ENCODE data around the gene MTAP. TPM values are rescaled to one million over a fixed set of nuclear protein-coding genes. Genes with fewer than 3 reads are reported as not detected.

MTAP gene
- total RNA-seq, 2 experiments from 2014 or later = 17.2 to 17.8 TPM

DNA sequence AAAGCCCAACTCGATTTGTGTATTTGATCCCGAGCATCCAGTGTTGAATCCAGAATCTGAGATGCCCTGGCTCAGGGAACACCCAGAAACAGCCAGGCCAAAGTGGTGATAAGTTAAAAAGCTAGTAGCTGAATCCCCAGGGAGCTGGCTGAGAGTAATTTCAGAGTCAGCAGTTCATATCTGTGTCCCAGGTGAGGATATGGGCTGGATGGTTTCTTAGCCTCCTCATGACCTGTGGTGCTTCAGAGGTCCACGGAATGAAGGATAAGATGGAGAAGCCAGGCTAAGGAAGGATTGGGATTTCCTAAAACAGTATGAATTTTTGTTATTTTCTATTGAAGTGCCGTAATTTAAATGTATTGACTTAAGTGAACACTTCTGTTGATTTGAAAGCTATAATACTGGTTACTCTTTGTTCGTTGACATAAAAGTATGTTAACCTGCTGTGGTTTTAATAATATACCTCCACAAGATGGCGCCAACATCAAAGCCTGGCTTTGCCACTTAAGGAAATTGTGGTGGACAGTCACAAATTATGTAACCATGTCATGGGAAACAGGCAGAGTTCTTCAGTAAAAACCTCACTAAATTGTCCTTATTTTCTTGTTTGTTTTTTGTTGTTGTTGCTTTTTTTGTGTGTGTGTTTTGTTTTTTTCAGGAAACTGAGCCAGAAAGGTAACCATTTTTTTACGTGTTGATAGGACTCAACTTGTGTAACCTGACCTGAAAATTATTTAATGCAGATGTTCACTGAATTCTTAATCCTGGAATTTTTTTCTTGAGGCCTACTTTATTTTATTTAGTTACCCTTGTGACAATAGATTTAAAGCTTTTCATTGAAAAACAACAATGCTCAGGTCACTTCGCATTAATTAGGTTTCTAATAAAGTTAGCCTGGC, 11.4 kb downstream of the MTAP start:
- Mint-ChIP-seq H3K4me3 (no peak overlapping the region), H3K27ac (peak overlapping the region; percentile 74), H3K4me1 (ENCODE audit: low read depth) (peaks cover 19% of the 10 kb centered on the region), H3K36me3 (ENCODE audit: low read depth) (peaks cover 76% of the 10 kb centered on the region), H3K9me3 (no peaks in the 10 kb centered on the region), H3K27me3 (no peaks in the 10 kb centered on the region)
- intact Hi-C loops (cut with DNase I, micrococcal nuclease) = loop anchor here (1.0 to 5.0 kb wide), 9 partner anchors 11 to 639 kb away; partner anchors contain the start of gene CDKN2B (in 1 of the 2)
- peak; percentile 15 to 89 (median 48) for DNase-seq
- Histone ChIP-seq H3K36me3 (ENCODE audit: insufficient read depth, low read length) (peaks cover 47% of the 10 kb centered on the region), H3K9me3 (ENCODE audit: control insufficient read depth in 1 of 2, insufficient read depth in 1 of 2, low read length in 2 of 2) (no peaks in the 10 kb centered on the region), H3K4me3 (ENCODE audit: low read length) (no peak overlapping the region), H3K27ac (ENCODE audit: low read depth in 1 of 2, low read length in 2 of 2) (no peak overlapping the region), H3K27me3 (ENCODE audit: control insufficient read depth in 1 of 2, insufficient read depth in 2 of 2, low read length in 2 of 2) (no peaks in the 10 kb centered on the region), H3K4me1 (ENCODE audit: insufficient read depth, low read length) (peaks cover 11% of the 10 kb centered on the region)
- TF ChIP-seq, protein P1, sequence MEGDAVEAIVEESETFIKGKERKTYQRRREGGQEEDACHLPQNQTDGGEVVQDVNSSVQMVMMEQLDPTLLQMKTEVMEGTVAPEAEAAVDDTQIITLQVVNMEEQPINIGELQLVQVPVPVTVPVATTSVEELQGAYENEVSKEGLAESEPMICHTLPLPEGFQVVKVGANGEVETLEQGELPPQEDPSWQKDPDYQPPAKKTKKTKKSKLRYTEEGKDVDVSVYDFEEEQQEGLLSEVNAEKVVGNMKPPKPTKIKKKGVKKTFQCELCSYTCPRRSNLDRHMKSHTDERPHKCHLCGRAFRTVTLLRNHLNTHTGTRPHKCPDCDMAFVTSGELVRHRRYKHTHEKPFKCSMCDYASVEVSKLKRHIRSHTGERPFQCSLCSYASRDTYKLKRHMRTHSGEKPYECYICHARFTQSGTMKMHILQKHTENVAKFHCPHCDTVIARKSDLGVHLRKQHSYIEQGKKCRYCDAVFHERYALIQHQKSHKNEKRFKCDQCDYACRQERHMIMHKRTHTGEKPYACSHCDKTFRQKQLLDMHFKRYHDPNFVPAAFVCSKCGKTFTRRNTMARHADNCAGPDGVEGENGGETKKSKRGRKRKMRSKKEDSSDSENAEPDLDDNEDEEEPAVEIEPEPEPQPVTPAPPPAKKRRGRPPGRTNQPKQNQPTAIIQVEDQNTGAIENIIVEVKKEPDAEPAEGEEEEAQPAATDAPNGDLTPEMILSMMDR (IDR thresholded peaks at IDR 0.05) = peak; percentile 82
- ATAC-seq (ENCODE audit: poor library complexity) = peak; percentile 69
- ChIA-PET POLR2A (interaction anchor here (0.7 to 1.6 kb wide), 8 partner anchors 9 to 639 kb away, joined by 3 to 9 read pairs (median 4); partner anchors contain the start of genes CDKN2A, CDKN2B, CDKN2B-AS1 and MTAP), CTCF (interaction anchor here (0.7 to 5.3 kb wide), 13 partner anchors 9 to 638 kb away, joined by 3 to 37 read pairs (median 4); partner anchors contain the start of gene CDKN2B)

DNA sequence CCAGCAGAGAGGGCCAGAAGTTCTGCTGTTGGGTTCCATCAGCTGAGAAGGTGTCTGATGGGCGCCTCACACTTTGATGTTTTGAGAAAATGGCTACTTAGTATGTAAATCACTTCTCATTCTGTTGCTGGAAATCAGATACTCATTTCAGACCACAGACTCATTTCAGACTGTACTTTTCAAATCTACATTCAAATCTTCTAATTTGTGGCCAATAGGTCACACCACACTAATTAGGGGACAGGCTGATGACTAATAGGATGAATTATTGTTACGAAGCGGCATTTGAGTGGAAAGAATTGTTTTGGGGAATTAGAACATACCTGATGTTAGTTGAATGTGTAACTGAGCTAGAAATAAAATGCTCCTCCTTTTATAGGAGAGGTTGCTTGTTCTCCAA, 13.2 kb downstream of the MTAP start:
- Histone ChIP-seq H3K9me3 (ENCODE audit: control insufficient read depth in 1 of 2, insufficient read depth in 1 of 2, low read length in 2 of 2) (no peaks in the 10 kb centered on the region), H3K27ac (ENCODE audit: low read depth in 1 of 2, low read length in 2 of 2) (no peak overlapping the region), H3K27me3 (ENCODE audit: control insufficient read depth in 1 of 2, insufficient read depth in 2 of 2, low read length in 2 of 2) (no peaks in the 10 kb centered on the region), H3K36me3 (ENCODE audit: insufficient read depth, low read length) (peaks cover 39% of the 10 kb centered on the region), H3K4me1 (ENCODE audit: insufficient read depth, low read length) (peaks cover 11% of the 10 kb centered on the region), H3K4me3 (ENCODE audit: low read length) (no peak overlapping the region)
- TF ChIP-seq, protein P1 (IDR thresholded peaks at IDR 0.05) = no peak
- peaks cover 82% of the 10 kb centered on the region for H3K36me3 Mint-ChIP-seq (ENCODE audit: low read depth)
- intact Hi-C loops (cut with DNase I, micrococcal nuclease) = loop anchor here in 1 of 2 experiments (2.0 kb wide), 1 partner anchor 307 kb away; no protein-coding TSS in a partner anchor
- H3K27ac Mint-ChIP-seq = no peak overlapping the region
- peaks cover 23% of the 10 kb centered on the region for H3K4me1 Mint-ChIP-seq (ENCODE audit: low read depth)
- CTCF ChIA-PET = interaction anchor here (0.6 to 5.3 kb wide), 2 partner anchors 223 to 304 kb away, joined by 3 to 28 read pairs; no protein-coding TSS in a partner anchor
- no peak for DNase-seq
- POLR2A ChIA-PET = interaction anchor here (0.6 to 1.5 kb wide), 2 partner anchors 193 to 295 kb away, joined by 4 to 6 read pairs; no protein-coding TSS in a partner anchor
- H3K4me3 Mint-ChIP-seq = no peak overlapping the region
- no peak for ATAC-seq (ENCODE audit: poor library complexity)
- H3K9me3 Mint-ChIP-seq = no peaks in the 10 kb centered on the region
- no peaks in the 10 kb centered on the region for H3K27me3 Mint-ChIP-seq

DNA sequence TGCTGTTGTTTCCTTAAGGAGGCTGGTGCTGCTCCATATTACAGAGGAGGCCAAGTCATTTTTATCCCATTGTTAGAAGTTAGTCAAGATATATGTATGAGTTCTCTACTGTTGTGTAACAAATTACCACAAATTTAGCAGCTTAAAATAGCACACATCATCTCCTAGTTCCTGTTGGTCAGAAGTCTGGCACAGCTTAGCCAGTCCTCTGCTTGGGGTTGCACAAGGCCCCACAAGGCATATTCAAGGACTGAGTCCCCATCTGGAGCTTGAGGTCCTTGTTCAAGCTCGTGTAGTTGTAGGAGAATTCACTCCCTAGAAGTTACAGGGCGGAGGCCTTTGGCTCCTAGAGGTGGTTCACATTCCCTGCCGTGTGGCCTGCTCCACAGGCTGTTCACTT, 14.7 kb downstream of the MTAP start:
- Histone ChIP-seq H3K27ac (ENCODE audit: low read depth in 1 of 2, low read length in 2 of 2) (no peak overlapping the region), H3K9me3 (ENCODE audit: control insufficient read depth in 1 of 2, insufficient read depth in 1 of 2, low read length in 2 of 2) (no peaks in the 10 kb centered on the region), H3K4me1 (ENCODE audit: insufficient read depth, low read length) (peaks cover 11% of the 10 kb centered on the region), H3K27me3 (ENCODE audit: control insufficient read depth in 1 of 2, insufficient read depth in 2 of 2, low read length in 2 of 2) (no peaks in the 10 kb centered on the region), H3K36me3 (ENCODE audit: insufficient read depth, low read length) (peaks cover 39% of the 10 kb centered on the region), H3K4me3 (ENCODE audit: low read length) (no peak overlapping the region)
- H3K4me1 Mint-ChIP-seq (ENCODE audit: low read depth) = peaks cover 33% of the 10 kb centered on the region
- ChIA-PET POLR2A (no interaction called here), CTCF (no interaction called here)
- H3K36me3 Mint-ChIP-seq (ENCODE audit: low read depth) = peaks cover 85% of the 10 kb centered on the region
- H3K4me3 Mint-ChIP-seq = no peak overlapping the region
- ATAC-seq (ENCODE audit: poor library complexity) (no peak), DNase-seq (peak in 1 of 14 experiments; percentile 38)
- H3K27me3 Mint-ChIP-seq = no peaks in the 10 kb centered on the region
- H3K9me3 Mint-ChIP-seq = no peaks in the 10 kb centered on the region
- TF ChIP-seq, protein P1 (IDR thresholded peaks at IDR 0.05) = no peak
- intact Hi-C loops (cut with DNase I, micrococcal nuclease) = no loop called here
- no peak overlapping the region for H3K27ac Mint-ChIP-seq
